NCI-H345 treated with DMSO at 0.1 percent for 48 hours (cell line): Measurements from ENCODE around the gene ECEL1.

Experiments
- DNase-seq: peaks from one replicate; lab custom pipeline; 2025; ENCODE audit not compliant: unreplicated experiment; lab: John Stamatoyannopoulos, UW

The ECEL1 gene

GRCh38 chr2:232522623-232523401 is 35.2 kb upstream of the ECEL1 start:
- DNase-seq = no peak

GRCh38 chr2:232521959-232522622 is 34.5 kb upstream of the ECEL1 start:
- no peak for DNase-seq

GRCh38 chr2:232521098-232521497 is 33.5 kb upstream of the ECEL1 start:
- no peak for DNase-seq

GRCh38 chr2:232520489-232520888 is 32.9 kb upstream of the ECEL1 start:
- DNase-seq = no peak

GRCh38 chr2:232519581-232520438 is 32.2 kb upstream of the ECEL1 start, which contains the start of gene PRSS56:
Gene PRSS56 (plus strand): TSS chr2:232520388. CDS start chr2:232520599, 211 bp downstream.
- DNase-seq = no peak

- no peak for DNase-seq
Measured at GRCh38 chr2:232518844-232519243, 31.2 kb upstream of the ECEL1 start.

- DNase-seq = no peak
Measured at GRCh38 chr2:232516551-232516950, 28.9 kb upstream of the ECEL1 start.

GRCh38 chr2:232515639-232516038 is 28.0 kb upstream of the ECEL1 start:
- DNase-seq = no peak

- no peak for DNase-seq
Measured at GRCh38 chr2:232513353-232513752, 25.7 kb upstream of the ECEL1 start.

- no peak for DNase-seq
Measured at GRCh38 chr2:232512602-232513001, 25.0 kb upstream of the ECEL1 start.

- no peak for DNase-seq
Measured at GRCh38 chr2:232511336-232511890, 23.8 kb upstream of the ECEL1 start.

- DNase-seq = no peak
Measured at GRCh38 chr2:232508251-232508650, 20.6 kb upstream of the ECEL1 start.

- DNase-seq = no peak
Measured at GRCh38 chr2:232506709-232507108, 19.1 kb upstream of the ECEL1 start.

- no peak for DNase-seq
Measured at GRCh38 chr2:232505856-232506255, 18.2 kb upstream of the ECEL1 start.

- DNase-seq = no peak
Measured at GRCh38 chr2:232504438-232504837, 16.8 kb upstream of the ECEL1 start.

GRCh38 chr2:232503809-232504323 is 16.2 kb upstream of the ECEL1 start:
- no peak for DNase-seq

- DNase-seq = no peak
Measured at GRCh38 chr2:232502911-232503808, 15.5 kb upstream of the ECEL1 start.

- DNase-seq = no peak
Measured at GRCh38 chr2:232502511-232502910, 14.9 kb upstream of the ECEL1 start.

GRCh38 chr2:232501794-232502390 is 14.3 kb upstream of the ECEL1 start:
- DNase-seq = no peak

- no peak for DNase-seq
Measured at GRCh38 chr2:232501331-232501771, 13.7 kb upstream of the ECEL1 start.
